PC-3 (cell line): ENCODE data around the gene PTPRD. TPM values are rescaled to one million over a fixed set of nuclear protein-coding genes. Genes with fewer than 3 reads are reported as not detected.

Source experiments
- ATAC-seq: fragments of 200-7000 bp; cut with Tn5 transposase; 2 replicates; pipeline ENCODE4 v1.9.1; 2020; ENCODE audit warnings: mild to moderate bottlenecking, moderate library complexity
- Bru-seq: library from RNA; stranded (reverse); fragments of 400-500 nt; gene quantifications from one replicate; lab custom pipeline; 2021; lab: Mats Ljungman, UMichigan
- BruChase-seq, 2 experiments: library from RNA; stranded (reverse); fragments of 400-500 nt; gene quantifications; one replicate each; lab custom pipeline; 2021; lab: Mats Ljungman, UMichigan
- BruUV-seq: library from RNA; stranded (reverse); fragments of 400-500 nt; replicated peaks from 2 replicates; lab custom pipeline; 2021; lab: Mats Ljungman, UMichigan
- CTCF ChIA-PET: fragments of 300-600 bp; sonication (Branson Sonifier 250); formaldehyde crosslinking; loops from one replicate; lab custom pipeline; 2022; ENCODE audit warnings: antibody characterized with exemption; lab: Charles Lee
- POLR2A ChIA-PET: fragments of 300-600 bp; sonication (Branson Sonifier 250); formaldehyde crosslinking; loops from one replicate; lab custom pipeline; 2022; ENCODE audit warnings: antibody characterized with exemption; ENCODE audit not compliant: unreplicated experiment; lab: Charles Lee
- DNase-seq: peaks from one replicate; pipeline ENCODE4 v3.0.0-alpha.2; 2015
- H2AFZ ChIP-seq: fragments of 300-600 bp; sonication (generic); 2 replicates; pipeline ENCODE4 v1.6.0; 2016; ENCODE audit warnings: antibody characterized with exemption, low read length
- H3F3A ChIP-seq: fragments of 300-600 bp; sonication (generic); one replicate; pipeline ENCODE4 v1.6.0; 2017; ENCODE audit warnings: antibody characterized with exemption, low read length, control low read depth, mild to moderate bottlenecking; ENCODE audit not compliant: unreplicated experiment
- H3K27ac ChIP-seq: fragments of 300-600 bp; sonication (generic); 2 replicates; pipeline ENCODE4 v1.5.1; 2016; ENCODE audit warnings: mild to moderate bottlenecking, low read length
- H3K27me3 ChIP-seq: fragments of 300-600 bp; sonication (generic); 2 replicates; pipeline ENCODE4 v1.6.1; 2016; ENCODE audit warnings: low read length, mixed read lengths
- H3K36me3 ChIP-seq: fragments of 300-600 bp; sonication (generic); 2 replicates; pipeline ENCODE4 v1.6.1; 2016; ENCODE audit warnings: low read depth, mixed run types, low read length, mixed read lengths
- H3K4me1 ChIP-seq: fragments of 300-600 bp; sonication (generic); 2 replicates; pipeline ENCODE4 v1.5.1; 2016; ENCODE audit warnings: low read length; ENCODE audit not compliant: insufficient read depth
- H3K4me2 ChIP-seq: fragments of 300-600 bp; sonication (generic); 2 replicates; pipeline ENCODE4 v1.6.0; 2016; ENCODE audit warnings: low read length
- H3K4me3 ChIP-seq: fragments of 300-600 bp; sonication (generic); 2 replicates; pipeline ENCODE4 v1.5.1; 2016; ENCODE audit warnings: mild to moderate bottlenecking, low read length, mixed read lengths
- H3K79me2 ChIP-seq: fragments of 300-600 bp; sonication (generic); 2 replicates; pipeline ENCODE4 v1.6.1; 2017; ENCODE audit warnings: low read length, mixed read lengths
- H3K9ac ChIP-seq: fragments of 300-600 bp; sonication (generic); 2 replicates; pipeline ENCODE4 v1.6.0; 2016; ENCODE audit warnings: mild to moderate bottlenecking, low read length
- H3K9me2 ChIP-seq: fragments of 300-600 bp; sonication (generic); replicated peaks from 2 replicates; pipeline ENCODE4 v1.6.1; 2016; ENCODE audit warnings: mixed run types, low read length, mixed read lengths
- H3K9me3 ChIP-seq: fragments of 300-600 bp; sonication (generic); 2 replicates; pipeline ENCODE4 v1.6.1; 2016; ENCODE audit warnings: low read length, mixed read lengths
- H4K20me1 ChIP-seq: fragments of 300-600 bp; sonication (generic); 2 replicates; pipeline ENCODE4 v1.6.1; 2016; ENCODE audit warnings: low read length, mixed read lengths
- EZH2 ChIP-seq: fragments of 300-600 bp; sonication (generic); IDR thresholded peaks from one replicate; pipeline ENCODE4 v1.6.1; 2017; ENCODE audit warnings: antibody characterized with exemption, mild to moderate bottlenecking, low read length; ENCODE audit not compliant: unreplicated experiment
- EZH2phosphoT487 ChIP-seq: fragments of 300-600 bp; sonication (generic); IDR thresholded peaks from 2 replicates; pipeline ENCODE4 v1.6.1; 2018; ENCODE audit warnings: mild to moderate bottlenecking, antibody characterized with exemption, low read length, borderline replicate concordance
- intact Hi-C: fragments of 100-400 bp; cut with micrococcal nuclease; formaldehyde crosslinking; loops from 2 replicates; pipeline ENCODE4 v1.9.0; 2023
- long read RNA-seq: library from polyadenylated mRNA; unstranded; transcript quantifications from one replicate; pipeline ENCODE4 v2.0.0, GENCODE V29; 2021; ENCODE audit not compliant: unreplicated experiment
- total RNA-seq: library from RNA; depleted of rRNA; stranded (reverse); fragments of >200 nt; gene quantifications from 2 replicates; pipeline ENCODE4 v1.2.3, GENCODE V29; 2014; rRNA removed
- TF ChIP-seq, protein P1 (sequence below): fragments of 300-600 bp; sonication (generic); conservative IDR thresholded peaks from 2 replicates; pipeline ENCODE4 v1.5.1; 2017; ENCODE audit warnings: antibody characterized with exemption, low read depth, mild to moderate bottlenecking, low read length

PTPRD gene
- total RNA-seq (0.63 TPM in 1 of 2 replicates, not detected in the other), Bru-seq, nascent RNA (percentile 50 among the genes with signal in this experiment), BruChase-seq, experiment 1, labeled RNA remaining after a 6-hour chase (percentile 42 among the genes with signal in this experiment), BruChase-seq, experiment 2, labeled RNA remaining after a 2-hour chase (percentile 65 among the genes with signal in this experiment)
- long read RNA-seq, partial matches to known transcripts: 1 of 19 reads
- long read RNA-seq, other reads (novel, unspliced or antisense): 18 of 19 reads

DNA sequence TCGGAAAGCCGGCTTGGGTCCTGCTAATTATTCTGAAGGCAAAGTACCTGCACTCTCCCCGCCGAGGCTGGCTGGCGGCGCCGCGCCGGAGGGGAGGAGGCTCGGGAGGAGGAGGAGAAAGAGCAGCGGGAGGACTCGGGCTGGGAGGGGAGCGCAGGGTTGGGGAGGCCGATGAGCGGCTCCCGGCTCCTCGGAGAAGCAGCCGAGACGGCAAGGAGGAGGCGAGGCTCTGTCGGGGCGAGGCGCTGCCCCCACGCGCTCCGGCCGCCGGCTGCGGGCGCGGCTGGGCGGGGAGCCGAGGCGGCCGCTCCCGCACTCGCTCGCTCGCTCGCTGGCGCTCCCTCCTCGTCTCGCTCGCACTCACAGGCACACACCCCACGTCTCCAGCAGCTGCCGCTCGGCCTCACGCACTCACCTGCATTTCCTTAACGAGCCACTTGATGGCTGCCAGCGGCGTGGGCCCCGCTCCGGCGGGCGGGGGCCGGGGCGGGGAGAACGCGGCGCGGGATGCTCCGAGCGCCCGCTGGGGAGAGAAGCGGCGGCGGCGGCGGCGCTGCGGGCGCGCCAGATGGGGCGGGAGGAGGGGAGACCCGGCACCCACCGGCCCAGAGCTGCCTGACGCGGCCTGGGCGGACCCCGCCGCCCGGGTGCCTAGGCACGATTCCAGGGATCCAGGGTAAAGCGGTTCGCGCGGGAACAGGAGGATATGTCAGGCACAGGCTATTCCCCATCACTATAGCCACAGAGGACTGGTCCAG is at the start of gene PTPRD:
PTPRD (minus strand) TSS at position 362 of the 758 bp plus-strand sequence.
- Histone ChIP-seq H3K4me2 (peak within 1 kb of the TSS; percentile 87), H4K20me1 (no peaks in the 10 kb centered on the region), H3K79me2 (no peaks in the 10 kb centered on the region), H3K4me3 (peak within 1 kb of the TSS; percentile 67), H3K27me3 (peaks cover 12% of the 10 kb centered on the region), H3K9me3 (no peaks in the 10 kb centered on the region), H3F3A (no peaks in the 10 kb centered on the region), H3K27ac (no peak within 1 kb of the TSS), H3K9ac (peak within 1 kb of the TSS; percentile 47), H3K4me1 (no peaks in the 10 kb centered on the region), H3K36me3 (no peaks in the 10 kb centered on the region), H2AFZ (peak within 1 kb of the TSS; percentile 81), H3K9me2 (no peaks in the 10 kb centered on the region)
- TF ChIP-seq, protein P1, sequence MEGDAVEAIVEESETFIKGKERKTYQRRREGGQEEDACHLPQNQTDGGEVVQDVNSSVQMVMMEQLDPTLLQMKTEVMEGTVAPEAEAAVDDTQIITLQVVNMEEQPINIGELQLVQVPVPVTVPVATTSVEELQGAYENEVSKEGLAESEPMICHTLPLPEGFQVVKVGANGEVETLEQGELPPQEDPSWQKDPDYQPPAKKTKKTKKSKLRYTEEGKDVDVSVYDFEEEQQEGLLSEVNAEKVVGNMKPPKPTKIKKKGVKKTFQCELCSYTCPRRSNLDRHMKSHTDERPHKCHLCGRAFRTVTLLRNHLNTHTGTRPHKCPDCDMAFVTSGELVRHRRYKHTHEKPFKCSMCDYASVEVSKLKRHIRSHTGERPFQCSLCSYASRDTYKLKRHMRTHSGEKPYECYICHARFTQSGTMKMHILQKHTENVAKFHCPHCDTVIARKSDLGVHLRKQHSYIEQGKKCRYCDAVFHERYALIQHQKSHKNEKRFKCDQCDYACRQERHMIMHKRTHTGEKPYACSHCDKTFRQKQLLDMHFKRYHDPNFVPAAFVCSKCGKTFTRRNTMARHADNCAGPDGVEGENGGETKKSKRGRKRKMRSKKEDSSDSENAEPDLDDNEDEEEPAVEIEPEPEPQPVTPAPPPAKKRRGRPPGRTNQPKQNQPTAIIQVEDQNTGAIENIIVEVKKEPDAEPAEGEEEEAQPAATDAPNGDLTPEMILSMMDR: no peak; the same call in 1 of the 2 replicates
- TF ChIP-seq EZH2phosphoT487: 0 out of 2 replicates have a peak, but pooled peaks have one; percentile 42
- BruUV-seq: no TSS peak
- DNase-seq (peak; percentile 77), ATAC-seq (peak; percentile 81)
- POLR2A ChIA-PET: interaction anchor here (0.6 kb wide), 1 partner anchor 545 kb away, joined by 3 read pairs; no protein-coding TSS in a partner anchor
- CTCF ChIA-PET: interaction anchor here (0.6 kb wide), 1 partner anchor 76 kb away, joined by 9 read pairs; no protein-coding TSS in a partner anchor
- intact Hi-C loops: loop anchor here (2.0 to 10.0 kb wide), 6 partner anchors 36 to 702 kb away; no protein-coding TSS in a partner anchor

DNA sequence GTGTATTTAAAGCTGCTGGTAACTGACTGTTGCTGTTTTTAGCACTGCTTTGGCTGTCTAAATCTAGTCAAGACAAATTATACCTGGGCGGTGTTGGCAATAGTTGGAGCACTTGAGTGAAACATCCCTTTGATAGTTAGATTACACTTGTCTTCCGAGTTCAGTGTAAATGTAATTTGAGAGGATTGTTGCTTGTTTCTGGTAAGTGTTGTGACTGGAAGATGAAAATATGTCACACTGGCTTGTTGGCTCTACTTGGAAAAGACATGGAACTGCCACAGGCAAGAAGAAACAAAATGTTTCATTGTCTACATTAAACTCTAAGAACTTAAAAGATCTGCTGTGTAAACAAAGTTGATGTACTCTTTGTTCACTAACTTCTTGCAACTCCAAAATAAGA is 49.2 kb upstream of the PTPRD start:
- TF ChIP-seq, protein P1: no peak
- TF ChIP-seq EZH2phosphoT487: no peak
- no peaks in the 10 kb centered on the region for H3K79me2 ChIP-seq
- intact Hi-C loops: no loop called here
- H3K9me3 ChIP-seq: no peaks in the 10 kb centered on the region
- no peak overlapping the region for H3K27ac ChIP-seq
- H3F3A ChIP-seq: no peaks in the 10 kb centered on the region
- H3K9me2 ChIP-seq: no peaks in the 10 kb centered on the region
- H3K4me2 ChIP-seq: no peak overlapping the region
- H3K27me3 ChIP-seq: no peaks in the 10 kb centered on the region
- CTCF ChIA-PET: no interaction called here
- BruUV-seq: no TSS peak
- POLR2A ChIA-PET: no interaction called here
- no peak overlapping the region for H3K4me3 ChIP-seq
- no peak for ATAC-seq
- H3K4me1 ChIP-seq: no peaks in the 10 kb centered on the region
- H4K20me1 ChIP-seq: no peaks in the 10 kb centered on the region
- H3K9ac ChIP-seq: no peak overlapping the region
- no peak for DNase-seq
- H2AFZ ChIP-seq: no peak overlapping the region
- H3K36me3 ChIP-seq: no peaks in the 10 kb centered on the region

DNA sequence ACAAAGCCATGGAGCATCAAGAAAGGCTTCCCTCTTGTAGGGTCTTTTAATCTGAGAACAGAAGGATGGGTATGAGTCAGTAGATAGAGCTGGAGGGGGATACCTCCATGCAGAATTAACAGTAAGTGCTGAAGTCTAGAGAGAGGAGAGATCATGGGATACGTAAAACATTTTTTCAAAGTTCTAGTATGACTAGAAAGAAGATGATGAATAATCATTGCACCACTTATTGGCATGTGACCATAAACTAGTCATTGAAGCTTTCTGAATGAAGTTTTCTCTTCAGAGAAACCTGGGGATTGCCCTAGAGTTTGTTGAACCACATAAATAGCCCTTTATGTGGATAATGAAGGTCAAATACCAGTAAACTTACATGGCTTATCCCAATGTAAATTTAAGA is 48.6 kb upstream of the PTPRD start:
- intact Hi-C loops: no loop called here
- DNase-seq (peak; percentile 11), ATAC-seq (no peak)
- no peak for TF ChIP-seq EZH2
- no peak for TF ChIP-seq EZH2phosphoT487
- TF ChIP-seq, protein P1: no peak
- Histone ChIP-seq H3F3A (no peaks in the 10 kb centered on the region), H3K36me3 (no peaks in the 10 kb centered on the region), H3K27ac (no peak overlapping the region), H3K9me3 (no peaks in the 10 kb centered on the region), H3K9me2 (no peaks in the 10 kb centered on the region), H3K9ac (no peak overlapping the region), H3K4me1 (no peaks in the 10 kb centered on the region), H3K27me3 (no peaks in the 10 kb centered on the region), H3K79me2 (no peaks in the 10 kb centered on the region), H2AFZ (no peak overlapping the region), H3K4me2 (no peak overlapping the region), H4K20me1 (no peaks in the 10 kb centered on the region), H3K4me3 (no peak overlapping the region)
- POLR2A ChIA-PET: no interaction called here
- no TSS peak for BruUV-seq
- CTCF ChIA-PET: no interaction called here
